HEK293 (cell line): ENCODE results near the gene GOLGA2.

Experiments
- BCL11A ChIP-seq: fragments of 450-650 bp; formaldehyde crosslinking; IDR thresholded peaks from 2 replicates; pipeline ENCODE4 v1.5.1; 2016; ENCODE audit warnings: low read depth, missing biosample characterization, missing genetic modification characterization
- CTCF ChIP-seq: fragments of 450-650 bp; formaldehyde crosslinking; IDR thresholded peaks from 2 replicates; pipeline ENCODE4 v1.5.1; 2016; ENCODE audit warnings: missing biosample characterization, missing genetic modification characterization
- MZF1 ChIP-seq: fragments of 450-650 bp; formaldehyde crosslinking; IDR thresholded peaks from 2 replicates; pipeline ENCODE4 v1.5.1; 2017; ENCODE audit warnings: missing biosample characterization, missing genetic modification characterization, borderline replicate concordance
- ZFP3 ChIP-seq: fragments of 450-650 bp; formaldehyde crosslinking; IDR thresholded peaks from 2 replicates; pipeline ENCODE4 v1.5.1; 2016; ENCODE audit warnings: low read depth, missing biosample characterization, missing genetic modification characterization
- ZFP37 ChIP-seq: fragments of 450-650 bp; formaldehyde crosslinking; IDR thresholded peaks from 2 replicates; pipeline ENCODE4 v1.5.1; 2016; ENCODE audit warnings: missing biosample characterization, missing genetic modification characterization
- ZNF121 ChIP-seq: fragments of 450-650 bp; formaldehyde crosslinking; IDR thresholded peaks from 2 replicates; pipeline ENCODE4 v1.5.1; 2016; ENCODE audit warnings: missing biosample characterization, missing genetic modification characterization
- ZNF274 ChIP-seq, 2 experiments: fragments of 200-500 bp in 1 of 2; fragments of 450-650 bp in 1 of 2; sonication (Bioruptor generic) in 1 of 2; formaldehyde crosslinking in 1 of 2; IDR thresholded peaks; 2 replicates each; pipeline versions ENCODE4 v1.5.1 to v1.6.1; 2014 to 2016; ENCODE audit warnings: borderline replicate concordance in 1 of 2, inconsistent platforms in 1 of 2, low read length in 1 of 2, missing biosample characterization in 1 of 2, missing genetic modification characterization in 1 of 2
- ZXDB ChIP-seq: fragments of 450-650 bp; formaldehyde crosslinking; IDR thresholded peaks from 2 replicates; pipeline ENCODE4 v1.5.1; 2016; ENCODE audit warnings: missing biosample characterization, missing genetic modification characterization

GRCh38 chr9:128208946-128209669, 66.7 kb downstream of the GOLGA2 start:
- TF ChIP-seq ZNF274 (IDR thresholded peaks at IDR 0.05; ENCODE audit: low read length): no peak
- no peak for TF ChIP-seq ZNF274 (tag by site-specific recombination; IDR thresholded peaks at IDR 0.05; ENCODE audit: borderline replicate concordance)
- TF ChIP-seq ZXDB (tag by site-specific recombination): no peak
- TF ChIP-seq MZF1 (tag by site-specific recombination): no peak
- TF ChIP-seq ZNF121 (tag by site-specific recombination): no peak
- no peak for TF ChIP-seq ZFP37 (tag by site-specific recombination)
- no peak for TF ChIP-seq ZFP3
- no peak for TF ChIP-seq CTCF (tag by site-specific recombination)
- TF ChIP-seq BCL11A (tag by site-specific recombination): no peak
